Measurements from ENCODE around the gene SLC12A2.

GRCh38 chr5:128082551-128083032 is 974 bp upstream of the SLC12A2 start:
- TF ChIP-seq, protein P1, sequence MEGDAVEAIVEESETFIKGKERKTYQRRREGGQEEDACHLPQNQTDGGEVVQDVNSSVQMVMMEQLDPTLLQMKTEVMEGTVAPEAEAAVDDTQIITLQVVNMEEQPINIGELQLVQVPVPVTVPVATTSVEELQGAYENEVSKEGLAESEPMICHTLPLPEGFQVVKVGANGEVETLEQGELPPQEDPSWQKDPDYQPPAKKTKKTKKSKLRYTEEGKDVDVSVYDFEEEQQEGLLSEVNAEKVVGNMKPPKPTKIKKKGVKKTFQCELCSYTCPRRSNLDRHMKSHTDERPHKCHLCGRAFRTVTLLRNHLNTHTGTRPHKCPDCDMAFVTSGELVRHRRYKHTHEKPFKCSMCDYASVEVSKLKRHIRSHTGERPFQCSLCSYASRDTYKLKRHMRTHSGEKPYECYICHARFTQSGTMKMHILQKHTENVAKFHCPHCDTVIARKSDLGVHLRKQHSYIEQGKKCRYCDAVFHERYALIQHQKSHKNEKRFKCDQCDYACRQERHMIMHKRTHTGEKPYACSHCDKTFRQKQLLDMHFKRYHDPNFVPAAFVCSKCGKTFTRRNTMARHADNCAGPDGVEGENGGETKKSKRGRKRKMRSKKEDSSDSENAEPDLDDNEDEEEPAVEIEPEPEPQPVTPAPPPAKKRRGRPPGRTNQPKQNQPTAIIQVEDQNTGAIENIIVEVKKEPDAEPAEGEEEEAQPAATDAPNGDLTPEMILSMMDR (IDR thresholded peaks at IDR 0.05; ENCODE audit: poor library complexity) = no peak
- TF ChIP-seq EZH2 (IDR thresholded peaks at IDR 0.05; ENCODE audit: borderline replicate concordance) = no peak

All from hepatocyte (in vitro differentiated cells).